NCI-H1694 (cell line): ENCODE measurements around the gene NINJ1.

Source experiments
- DNase-seq: peaks from one replicate; lab custom pipeline; 2025; lab: John Stamatoyannopoulos, UW

NINJ1 gene

GRCh38 chr9:93087971-93088655 is 45.9 kb downstream of the NINJ1 start:
- DNase-seq, result no peak

GRCh38 chr9:93086447-93087224 is 47.4 kb downstream of the NINJ1 start:
- no peak for DNase-seq

GRCh38 chr9:93085676-93086075 is 48.4 kb downstream of the NINJ1 start:
- no peak for DNase-seq

GRCh38 chr9:93084471-93084881 is 49.6 kb downstream of the NINJ1 start:
- no peak for DNase-seq

GRCh38 chr9:93083592-93084470 is 50.2 kb downstream of the NINJ1 start:
- DNase-seq, result no peak

- no peak for DNase-seq
Observed at GRCh38 chr9:93082841-93083411, 51.1 kb downstream of the NINJ1 start.

GRCh38 chr9:93081931-93082330 is 52.1 kb downstream of the NINJ1 start:
- DNase-seq, result no peak

GRCh38 chr9:93081081-93081529 is 52.9 kb downstream of the NINJ1 start:
- DNase-seq, result no peak

- no peak for DNase-seq
Observed at GRCh38 chr9:93080406-93080805, 53.6 kb downstream of the NINJ1 start.

GRCh38 chr9:93079371-93079770 is 54.7 kb downstream of the NINJ1 start:
- DNase-seq, result no peak

- DNase-seq, result no peak
Observed at GRCh38 chr9:93077811-93078210, 56.2 kb downstream of the NINJ1 start.

GRCh38 chr9:93077367-93077766 is 56.7 kb downstream of the NINJ1 start:
- DNase-seq, result no peak

GRCh38 chr9:93076792-93077128 is 57.3 kb downstream of the NINJ1 start:
- DNase-seq, result no peak

- no peak for DNase-seq
Observed at GRCh38 chr9:93076101-93076791, 57.8 kb downstream of the NINJ1 start.

GRCh38 chr9:93072383-93072795 is 61.7 kb downstream of the NINJ1 start:
- DNase-seq, result no peak
